Left cardiac atrium (tissue), 4 donors: ENCODE data around the gene RBM25. TPM values are rescaled to one million over a fixed set of nuclear protein-coding genes. Genes with fewer than 3 reads are reported as not detected.
"Not testable (repeated sequence)": the region's sequence is repeated elsewhere in the genome, so short reads cannot be mapped to it uniquely, and the experiment has no call there.

Experiments
- ATAC-seq, 2 donors: fragments of 200-7000 bp; cut with Tn5 transposase; one replicate each; pipeline ENCODE4 v1.9.1; 2020; ENCODE audit warnings: mild to moderate bottlenecking in 2 of 2, moderate library complexity in 2 of 2
- DNase-seq: peaks from one replicate; pipeline ENCODE4 v3.0.0-alpha.2; 2020
- intact Hi-C, 2 donors: fragments of 100-400 bp; cut with DNase I; formaldehyde crosslinking; loops; one replicate each; pipeline versions ENCODE4 v1.14.1 to v1.15.1; 2022 to 2023
- long read RNA-seq: library from polyadenylated mRNA; unstranded; transcript quantifications from one replicate; pipeline ENCODE4 v2.0.0, GENCODE V29; 2021
- total RNA-seq, 2 donors: library from RNA; stranded (reverse); fragmentation: NEBNext Ultra II Directional; extraction: Animal tissue kit (Norgen Biotek cat#: 25700); gene quantifications; one replicate each; pipeline ENCODE4 v1.2.1, GENCODE V29; 2021
- donor health status: DM: no; HTN: yes; CAD: no.
- donor health status: DM: no; HTN: yes; CAD: no; lungs with severe emphysema.
- donor health status: DM: yes; HTN: yes; CAD: no.
- donor health status: Dilated cardiomyopathy.

The RBM25 gene
- total RNA-seq = 10 to 100 TPM; 32.0 to 47.3 TPM
- long read RNA-seq, partial matches to known transcripts = 6 of 8 reads
- long read RNA-seq, other reads (novel, unspliced or antisense) = 1 of 8 reads

GRCh38 chr14:73058224-73058921 is at the start of gene RBM25:
Gene RBM25 (plus strand): TSS chr14:73058534. CDS start chr14:73071642, 13,108 bp downstream.
- peak; percentile 99 for ATAC-seq
- intact Hi-C loops = no loop called here

DNA sequence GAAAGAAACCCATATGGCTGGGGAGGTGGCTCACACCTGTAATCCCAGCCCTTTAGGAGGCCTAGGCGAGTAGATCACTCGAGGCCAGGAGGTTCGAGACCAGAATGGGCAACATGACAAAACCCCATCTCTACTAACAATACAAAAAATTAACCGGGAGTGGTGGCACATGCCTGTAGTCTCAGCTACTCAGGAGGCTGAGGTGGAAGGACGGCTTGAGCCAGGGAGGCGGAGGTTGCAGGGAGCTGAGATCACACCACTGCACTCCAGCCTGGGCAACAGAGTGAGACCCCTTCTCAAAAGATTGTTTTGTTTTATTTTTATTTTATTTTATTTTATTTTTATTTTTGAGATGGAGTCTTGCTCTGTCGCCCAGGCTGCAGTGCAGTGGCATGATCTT is 47.1 kb upstream of the RBM25 start:
- ATAC-seq, intact Hi-C loops, DNase-seq: not testable (repeated sequence)

More at GRCh38 chr14:73058224-73058921, at the start of gene RBM25:
- peak; percentile 97 for DNase-seq

DNA sequence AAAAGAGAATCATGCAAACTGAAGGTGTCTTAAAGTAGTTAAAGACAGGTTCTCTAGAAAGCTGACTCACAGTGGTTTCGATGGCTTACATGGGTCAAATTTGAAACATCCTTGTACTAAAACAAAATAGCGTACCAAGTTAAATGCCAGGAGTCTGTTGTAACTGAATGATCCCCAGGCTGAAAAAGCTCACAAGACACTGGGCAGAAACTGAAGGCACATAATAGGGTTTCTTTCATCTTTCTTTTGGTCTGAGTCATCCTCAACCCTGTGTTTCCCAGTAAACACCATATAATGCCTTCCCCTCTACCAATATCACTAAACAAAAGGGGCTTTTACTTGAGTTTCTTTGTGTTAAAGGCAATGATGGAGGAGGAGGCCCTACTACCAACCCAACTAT is 44.2 kb upstream of the RBM25 start:
- intact Hi-C loops = no loop called here
- DNase-seq (no peak), ATAC-seq (no peak)

- intact Hi-C loops, ATAC-seq, DNase-seq: not testable (repeated sequence)
Measured at GRCh38 chr14:73015552-73015951, 42.8 kb upstream of the RBM25 start.

GRCh38 chr14:73016011-73016410 is 42.3 kb upstream of the RBM25 start:
- DNase-seq, intact Hi-C loops, ATAC-seq: not testable (repeated sequence)

- DNase-seq (no peak), ATAC-seq (no peak)
- intact Hi-C loops = no loop called here
Measured at GRCh38 chr14:73022051-73022450, 36.3 kb upstream of the RBM25 start.

DNA sequence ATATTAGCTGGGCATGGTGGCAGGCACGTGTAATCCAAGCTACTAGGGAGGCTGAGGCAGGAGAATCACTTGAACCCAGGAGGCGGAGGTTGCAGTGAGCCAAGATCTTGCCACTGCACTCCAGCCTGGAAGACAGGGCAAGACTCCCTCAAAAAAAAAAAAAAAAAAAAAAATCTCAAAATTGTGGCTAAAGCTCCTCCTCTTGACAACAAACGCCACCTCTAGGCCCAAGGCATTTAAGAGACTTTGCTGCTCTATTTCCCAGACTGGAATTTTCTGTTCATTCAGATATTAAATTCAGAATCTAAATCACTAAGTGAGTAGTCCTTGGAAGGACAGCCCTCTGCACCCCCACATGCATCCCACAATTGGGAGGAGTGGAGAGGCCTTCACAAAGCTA is 32.8 kb upstream of the RBM25 start:
- DNase-seq = no peak
- intact Hi-C loops = no loop called here
- ATAC-seq = no peak

- intact Hi-C loops = no loop called here
- ATAC-seq (no peak), DNase-seq (no peak)
Measured at GRCh38 chr14:73026243-73026844, 32.0 kb upstream of the RBM25 start.

- peak; percentile 100 for ATAC-seq
- intact Hi-C loops = no loop called here
- DNase-seq = peak; percentile 98
Measured at GRCh38 chr14:73026845-73027542, 31.3 kb upstream of the RBM25 start, which contains the start of gene ZFYVE1. Gene ZFYVE1 (minus strand): TSS chr14:73027106. CDS start chr14:73024508, 2,598 bp downstream.

DNA sequence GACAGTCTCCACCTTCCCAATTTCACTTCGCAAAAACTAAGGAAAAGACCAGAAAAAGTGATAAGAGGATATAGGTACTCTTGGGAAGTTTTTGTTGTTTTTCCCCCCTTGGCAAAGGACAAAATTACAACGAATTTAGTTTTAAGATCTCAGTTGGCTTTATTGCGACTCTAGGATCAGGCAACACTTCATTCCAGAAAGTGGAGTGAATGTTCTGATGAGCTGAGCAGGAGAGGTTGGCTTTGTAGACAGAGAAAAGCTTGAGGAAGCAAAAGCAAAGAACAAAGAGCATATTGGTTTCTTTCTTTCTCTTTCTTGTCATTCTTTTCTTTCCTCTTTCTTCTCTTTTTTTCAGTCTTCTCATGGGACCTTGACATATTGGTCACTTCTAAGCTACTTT is 30.8 kb upstream of the RBM25 start:
- ATAC-seq (no peak), DNase-seq (no peak)
- intact Hi-C loops = no loop called here

DNA sequence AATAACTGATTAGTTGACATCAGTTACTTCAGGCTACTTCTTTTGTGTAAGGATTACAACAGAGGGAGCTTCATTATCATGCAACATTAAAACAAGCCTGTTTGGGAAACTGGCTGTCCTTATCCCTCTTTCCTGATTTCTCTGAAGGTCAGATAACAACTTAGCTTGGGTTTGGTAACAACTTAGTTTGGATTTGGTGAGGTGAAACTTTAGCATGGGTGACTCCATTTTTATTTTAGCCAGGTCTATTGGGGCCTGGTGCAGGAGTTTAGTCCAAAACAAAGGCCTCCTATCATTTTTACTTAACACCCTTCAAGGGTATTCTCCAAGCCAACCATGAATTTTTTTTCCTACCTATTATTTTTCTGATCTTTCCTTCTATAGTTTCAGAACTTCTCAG is 30.4 kb upstream of the RBM25 start:
- no peak for ATAC-seq
- intact Hi-C loops = no loop called here
- DNase-seq = no peak

DNA sequence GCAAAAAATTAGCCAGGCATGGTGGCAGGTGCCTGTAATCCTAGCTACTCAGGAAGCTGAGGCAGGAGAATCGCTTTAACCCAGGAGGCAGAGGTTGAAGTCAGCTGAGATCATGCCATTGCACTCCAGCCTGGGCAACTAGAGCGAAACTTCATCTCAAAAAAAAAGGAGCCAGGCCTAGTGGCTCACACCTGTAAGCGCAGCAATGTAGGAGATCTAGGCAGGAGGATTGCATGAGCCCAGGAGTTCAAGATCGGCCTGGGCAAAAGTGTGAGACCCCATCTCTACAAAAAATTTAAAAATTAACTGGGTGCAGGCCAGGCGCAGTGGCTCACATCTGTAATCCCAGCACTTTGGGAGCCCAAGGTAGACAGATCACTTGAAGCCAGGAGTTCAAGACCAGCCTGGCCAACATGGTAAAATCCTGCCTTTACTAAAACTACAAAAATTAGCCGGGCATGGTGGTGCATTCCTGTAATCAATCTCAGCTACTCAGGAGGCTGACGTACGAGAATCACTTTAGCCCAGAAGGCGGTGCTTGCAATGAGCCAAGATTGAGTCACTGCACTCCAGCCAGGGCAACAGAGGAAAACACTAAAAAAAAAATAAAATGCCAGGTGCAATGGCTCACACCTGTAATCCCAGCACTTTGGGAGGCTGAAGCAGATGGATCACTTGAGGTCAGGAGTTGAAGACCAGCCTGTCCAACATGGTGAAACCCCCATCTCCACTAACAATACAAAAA is 21.5 kb upstream of the RBM25 start:
- ATAC-seq, intact Hi-C loops, DNase-seq: not testable (repeated sequence)

DNA sequence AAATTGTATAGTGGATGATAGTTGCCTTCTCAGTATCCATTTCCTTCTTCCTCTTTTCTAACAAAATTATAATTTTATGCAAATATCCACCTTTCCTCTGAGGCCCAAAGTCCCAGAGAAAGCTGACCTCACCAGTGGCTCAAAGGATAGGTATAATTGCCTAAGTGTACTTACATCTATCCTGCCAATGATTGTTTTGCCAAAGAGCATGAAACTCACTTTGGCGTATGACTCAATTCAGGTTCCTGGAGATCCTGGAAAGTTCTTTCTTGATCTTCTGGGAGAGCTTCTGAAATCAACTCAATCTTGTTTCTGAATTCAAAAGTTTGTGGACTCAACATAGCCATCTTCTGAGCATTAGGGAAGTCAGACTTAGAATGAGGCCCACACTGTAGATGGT is 10.5 kb upstream of the RBM25 start:
- intact Hi-C loops = no loop called here
- DNase-seq = no peak
- ATAC-seq = no peak

GRCh38 chr14:73049428-73049827 is 8.9 kb upstream of the RBM25 start:
- DNase-seq = no peak
- intact Hi-C loops = no loop called here
- ATAC-seq = no peak

DNA sequence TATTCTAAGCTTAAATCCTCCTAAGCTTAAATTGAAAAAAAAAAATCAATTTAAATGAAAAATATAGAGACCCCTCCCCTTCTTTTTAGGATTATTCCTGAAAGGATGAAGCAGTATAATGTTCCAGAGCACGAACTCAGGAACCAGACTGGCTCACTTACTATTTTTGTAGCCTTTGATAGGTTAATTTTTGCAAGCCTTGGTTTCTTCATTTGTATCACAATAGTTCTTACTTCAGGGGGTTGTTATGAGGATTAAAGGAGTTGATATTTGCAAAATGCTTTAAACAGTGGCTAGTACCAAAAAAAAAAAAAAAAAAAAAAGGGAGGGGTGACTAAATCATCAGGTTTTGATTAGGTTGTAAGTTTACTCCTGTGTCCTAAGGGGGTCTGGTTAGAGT is 3.1 kb upstream of the RBM25 start:
- no peak for ATAC-seq
- intact Hi-C loops = no loop called here
- no peak for DNase-seq

- intact Hi-C loops = no loop called here
- ATAC-seq (no peak), DNase-seq (no peak)
Measured at GRCh38 chr14:73057944-73058223, 450 bp upstream of the RBM25 start.

GRCh38 chr14:73058922-73059673 is 764 bp downstream of the RBM25 start:
- ATAC-seq (peak; percentile 27 to 45), DNase-seq (no peak)
- intact Hi-C loops = no loop called here

DNA sequence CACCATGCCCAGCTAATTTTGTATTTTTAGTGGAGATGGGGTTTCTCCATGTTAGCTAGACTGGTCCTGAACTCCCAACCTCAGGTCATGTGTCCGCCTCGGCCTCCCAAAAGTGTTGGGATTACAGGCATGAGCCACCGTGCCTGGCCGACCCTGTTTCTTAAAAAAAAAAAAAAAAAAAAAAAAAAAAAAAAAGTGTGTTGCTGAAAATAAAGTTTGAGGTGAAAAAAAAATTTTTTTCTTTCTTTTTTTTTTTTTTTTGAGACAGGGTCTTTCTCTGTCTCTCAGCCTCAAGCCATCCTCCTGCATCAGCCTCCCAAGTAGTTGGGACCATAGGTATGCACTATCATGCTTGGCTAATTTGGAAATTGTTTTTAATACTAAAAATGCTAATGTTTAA is 11.3 kb downstream of the RBM25 start:
- intact Hi-C loops = no loop called here
- DNase-seq (no peak), ATAC-seq (no peak)

- ATAC-seq (no peak), DNase-seq (no peak)
- intact Hi-C loops = no loop called here
Measured at GRCh38 chr14:73091044-73091443, 32.7 kb downstream of the RBM25 start.
